GM18526 (cell line): Measurements from ENCODE around the gene ARV1.

Source experiments
- POLR2A ChIP-seq: IDR thresholded peaks from 3 replicates; pipeline ENCODE4 v1.6.1; 2011; ENCODE audit not compliant: insufficient read length; ENCODE audit errors: extremely low read depth

Gene ARV1

GRCh38 chr1:231032963-231033362 is 54.1 kb downstream of the ARV1 start:
- no peak for TF ChIP-seq POLR2A

GRCh38 chr1:231035799-231036198 is 56.9 kb downstream of the ARV1 start:
- no peak for TF ChIP-seq POLR2A

GRCh38 chr1:231036416-231036815 is 57.5 kb downstream of the ARV1 start:
- TF ChIP-seq POLR2A = no peak

GRCh38 chr1:231037585-231038517 is 59.0 kb downstream of the ARV1 start:
- TF ChIP-seq POLR2A = no peak

GRCh38 chr1:231039161-231040018 is 60.5 kb downstream of the ARV1 start:
- no peak for TF ChIP-seq POLR2A

GRCh38 chr1:231040019-231040799 is 61.3 kb downstream of the ARV1 start, which contains the start of gene FAM89A:
TSS of gene FAM89A (minus strand) at chr1:231040254. CDS start at chr1:231040211, 43 bp downstream.
- TF ChIP-seq POLR2A = no peak

GRCh38 chr1:231040800-231041718 is 62.2 kb downstream of the ARV1 start:
- TF ChIP-seq POLR2A = no peak

GRCh38 chr1:231041719-231042261 is 62.9 kb downstream of the ARV1 start:
- TF ChIP-seq POLR2A = no peak

GRCh38 chr1:231044588-231044987 is 65.7 kb downstream of the ARV1 start:
- TF ChIP-seq POLR2A = no peak

GRCh38 chr1:231045286-231045685 is 66.4 kb downstream of the ARV1 start:
- TF ChIP-seq POLR2A = no peak

GRCh38 chr1:231046730-231047395 is 68.0 kb downstream of the ARV1 start:
- TF ChIP-seq POLR2A = no peak

GRCh38 chr1:231049121-231049979 is 70.5 kb downstream of the ARV1 start:
- no peak for TF ChIP-seq POLR2A
